SW480 (cell line): Measurements from ENCODE around the gene DPP7.

Experiments
- DNase-seq: peaks from one replicate; pipeline ENCODE4 v3.0.0-alpha.2; 2016; ENCODE audit warnings: low spot score

DPP7 gene

DNA sequence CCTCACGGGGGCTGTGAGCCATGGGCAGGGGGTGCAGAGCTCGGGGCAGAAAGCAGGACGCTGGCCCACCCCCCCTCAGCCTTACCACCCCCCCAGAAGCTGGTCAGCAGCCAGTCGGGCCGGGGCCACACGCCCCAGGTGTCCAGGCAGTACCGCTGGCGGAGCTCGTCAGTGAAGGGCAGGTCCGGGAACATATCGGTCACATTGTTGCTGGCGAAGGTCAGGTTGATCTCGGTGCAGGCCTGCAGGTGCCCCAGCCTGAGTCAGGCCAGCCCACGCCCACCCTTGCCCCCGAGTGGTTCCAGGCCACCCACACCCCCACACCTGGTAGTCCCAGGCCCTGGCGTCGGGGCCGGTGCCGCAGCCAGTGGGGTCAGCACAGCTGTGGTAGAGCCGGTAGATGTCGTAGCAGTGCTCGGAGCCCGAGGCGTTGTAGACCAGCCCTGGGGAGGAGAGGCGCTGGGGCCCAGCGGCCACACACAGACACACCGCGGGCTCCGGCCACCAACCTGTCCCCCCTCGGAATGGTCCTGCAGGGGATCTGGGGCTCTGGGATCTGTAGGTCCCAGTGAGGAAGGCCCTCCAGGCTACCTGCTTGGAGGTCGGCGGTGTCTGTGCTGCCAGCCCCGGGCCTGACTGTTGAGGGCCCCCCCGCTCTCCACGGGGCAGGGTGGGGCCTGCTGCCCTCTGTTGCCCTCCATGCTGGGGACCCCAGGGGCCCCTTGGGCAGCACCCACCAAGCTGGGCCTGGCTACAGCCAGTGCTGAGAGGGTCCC is 2.6 kb downstream of the DPP7 start:
- DNase-seq = no peak

DNA sequence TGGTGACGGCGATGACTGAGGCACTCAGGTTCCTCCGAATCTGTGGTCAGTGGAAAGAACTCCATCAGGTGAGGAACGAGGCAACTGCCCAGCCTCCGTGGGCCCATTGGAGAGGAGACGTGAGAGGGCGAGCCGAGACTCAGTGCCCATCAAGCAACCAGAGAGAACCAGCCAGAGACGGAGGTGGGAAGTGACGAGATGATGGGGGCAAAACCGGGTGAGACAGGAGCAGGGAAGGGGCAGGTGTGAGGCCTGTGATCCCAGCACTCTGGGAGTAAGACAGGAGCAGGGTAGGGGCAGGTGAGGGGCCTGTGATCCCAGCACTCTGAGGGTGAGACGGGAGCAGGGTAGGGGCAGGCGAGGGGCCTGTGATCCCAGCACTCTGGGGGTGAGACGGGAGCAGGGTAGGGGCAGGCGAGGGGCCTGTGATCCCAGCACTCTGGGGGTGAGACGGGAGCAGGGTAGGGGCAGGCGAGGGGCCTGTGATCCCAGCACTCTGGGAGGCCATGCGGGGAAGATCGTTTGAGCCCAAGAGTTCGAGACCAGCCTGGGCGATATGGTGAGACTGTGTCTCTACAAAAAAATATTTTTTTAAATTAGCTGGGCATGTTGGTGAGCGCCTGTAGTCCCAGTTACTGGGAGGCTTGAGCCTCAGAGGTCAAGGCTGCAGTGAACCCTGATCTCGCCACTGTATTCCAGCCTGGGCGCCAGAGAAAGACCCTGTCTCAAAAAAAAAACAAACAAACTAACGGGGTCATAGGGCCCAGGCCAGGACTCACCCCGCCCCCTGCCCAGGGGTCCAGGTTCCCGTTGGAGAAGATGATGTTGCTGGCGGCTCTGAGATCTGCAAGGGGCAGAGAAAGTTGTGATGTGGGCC is 3.4 kb downstream of the DPP7 start:
- no peak for DNase-seq

DNA sequence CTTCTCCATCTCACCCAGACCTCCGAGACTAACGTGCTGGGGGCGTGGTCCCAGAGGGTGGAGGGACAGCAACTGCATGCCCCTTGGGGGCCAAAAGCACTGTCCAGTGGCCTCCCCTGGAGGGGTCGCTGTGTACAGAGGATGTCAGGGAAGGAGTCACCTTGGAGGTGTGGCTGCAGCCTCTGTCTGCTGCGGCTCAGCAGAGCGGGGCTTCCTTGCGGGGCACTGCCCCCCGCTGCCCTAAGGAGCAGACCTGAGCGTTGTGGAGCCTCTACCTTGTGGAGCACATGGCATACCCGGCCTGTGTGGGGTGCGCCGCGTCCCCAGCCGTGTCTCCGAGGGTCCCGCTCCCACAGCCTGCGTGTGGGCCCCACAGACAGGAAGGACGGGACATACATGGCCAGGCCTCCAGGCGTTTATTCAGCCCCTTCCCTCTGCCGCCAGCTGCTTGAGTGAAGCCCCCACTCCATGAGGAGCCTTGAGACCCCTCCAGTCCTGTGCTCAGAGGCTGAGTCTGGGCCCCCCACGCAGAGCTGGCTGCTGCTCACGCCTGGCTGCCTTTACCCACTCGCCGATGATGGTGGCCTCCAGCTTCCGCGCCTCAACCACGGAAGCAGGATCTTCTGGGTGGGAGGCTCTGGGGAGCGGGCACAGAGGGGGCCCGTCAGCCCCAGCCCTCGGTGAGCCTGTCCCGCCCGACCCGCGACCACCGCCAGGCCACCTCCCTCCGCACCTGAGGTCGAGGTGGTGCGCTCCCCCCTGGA is 4.2 kb downstream of the DPP7 start:
- no peak for DNase-seq

DNA sequence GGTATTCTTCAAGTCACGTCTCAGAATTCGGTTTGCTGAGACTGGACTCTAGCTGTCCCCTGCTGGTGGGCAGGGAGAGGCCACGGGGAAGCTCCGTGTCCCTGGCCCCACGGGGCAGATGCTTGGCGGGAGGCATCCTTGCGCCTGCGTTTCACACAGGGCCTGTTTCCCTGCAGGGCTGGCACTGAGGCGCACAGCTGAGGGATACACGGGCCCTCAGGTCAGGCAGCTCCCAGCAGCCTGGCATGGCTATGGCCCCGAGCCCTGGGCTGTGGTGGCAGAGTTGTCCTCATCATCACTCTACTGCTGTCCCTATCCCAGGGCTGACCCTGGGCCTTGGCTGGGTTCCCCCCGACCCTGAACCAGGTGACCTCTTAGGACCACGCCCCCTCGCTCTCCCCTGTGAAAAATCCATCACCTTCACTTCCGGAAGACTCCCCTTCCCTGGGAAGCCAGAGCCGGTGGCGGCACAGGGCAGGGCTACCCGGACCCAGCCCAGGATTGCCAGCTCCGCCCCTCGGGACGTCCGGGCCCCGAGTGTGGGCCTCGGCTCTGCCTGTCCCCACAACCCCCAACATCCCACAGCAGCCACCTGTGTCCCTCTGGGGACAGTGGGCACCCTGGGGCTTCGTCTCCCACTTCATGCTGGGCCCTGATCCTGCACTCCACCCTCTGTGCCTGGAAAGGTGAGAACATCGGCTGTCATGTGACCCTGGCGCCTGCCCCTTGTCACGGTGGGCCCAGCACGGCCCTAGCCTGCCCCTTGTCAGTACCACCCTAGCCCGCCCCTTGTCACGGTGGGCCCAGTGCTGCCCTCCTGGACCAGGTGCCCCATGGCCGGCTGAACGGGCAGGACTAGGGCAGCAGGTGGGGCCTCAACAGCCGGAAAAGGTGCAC is 5.0 kb downstream of the DPP7 start:
- DNase-seq = no peak

- DNase-seq = no peak
Measured at GRCh38 chr9:137108608-137109249, 5.8 kb downstream of the DPP7 start.

DNA sequence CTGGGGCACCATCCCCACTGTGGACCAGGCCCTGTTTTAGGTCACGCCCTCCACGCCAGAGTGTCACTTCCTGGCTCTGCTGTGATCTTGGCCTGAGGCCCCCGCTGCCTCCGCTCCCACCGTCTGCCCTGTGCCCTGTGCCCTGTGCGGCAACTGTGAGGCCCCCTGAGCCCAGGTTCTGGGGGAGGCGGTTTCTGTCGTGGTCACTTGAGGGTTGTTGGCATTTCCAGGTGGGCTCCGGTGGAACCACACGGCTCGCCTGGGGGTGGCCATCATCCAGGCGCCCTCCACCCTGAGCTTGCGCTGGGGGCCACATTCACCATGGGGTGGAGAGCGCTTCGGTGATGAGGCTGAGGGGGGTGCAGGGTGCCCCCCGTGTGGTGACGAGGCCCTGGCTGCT is 6.6 kb downstream of the DPP7 start:
- DNase-seq = no peak

- DNase-seq = no peak
Measured at GRCh38 chr9:137107312-137107921, 7.1 kb downstream of the DPP7 start.

DNA sequence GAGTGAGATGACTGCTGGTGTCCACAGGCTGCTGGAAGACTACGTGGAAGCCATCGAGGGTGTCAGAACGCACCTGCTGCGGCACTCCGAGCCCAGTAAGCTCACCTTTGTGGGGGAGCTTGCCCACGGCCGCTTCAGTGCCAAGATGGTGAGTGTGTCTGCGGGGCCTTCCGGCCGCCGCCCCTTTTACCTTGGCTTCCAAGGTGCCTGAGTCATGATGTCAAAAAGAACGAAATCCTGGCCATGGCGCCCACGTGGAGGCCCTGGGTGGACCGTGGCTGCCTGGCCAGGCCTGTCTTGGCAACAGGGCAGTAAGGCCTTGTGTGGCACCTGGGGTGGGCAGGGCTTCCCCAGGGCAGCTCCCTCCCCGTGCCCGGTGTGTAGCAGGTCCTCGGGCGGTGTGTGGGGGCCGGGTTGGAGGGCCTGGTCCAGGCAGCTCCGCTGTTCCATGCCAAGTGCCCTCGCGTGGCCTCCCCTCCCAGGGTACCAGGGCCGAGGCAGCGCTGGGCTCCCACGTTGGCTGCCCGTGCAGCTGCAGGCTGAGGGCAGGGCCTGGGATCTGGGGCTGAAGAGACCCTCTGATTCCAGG is 7.8 kb downstream of the DPP7 start:
- no peak for DNase-seq

GRCh38 chr9:137105814-137106661 is 8.5 kb downstream of the DPP7 start:
- no peak for DNase-seq

DNA sequence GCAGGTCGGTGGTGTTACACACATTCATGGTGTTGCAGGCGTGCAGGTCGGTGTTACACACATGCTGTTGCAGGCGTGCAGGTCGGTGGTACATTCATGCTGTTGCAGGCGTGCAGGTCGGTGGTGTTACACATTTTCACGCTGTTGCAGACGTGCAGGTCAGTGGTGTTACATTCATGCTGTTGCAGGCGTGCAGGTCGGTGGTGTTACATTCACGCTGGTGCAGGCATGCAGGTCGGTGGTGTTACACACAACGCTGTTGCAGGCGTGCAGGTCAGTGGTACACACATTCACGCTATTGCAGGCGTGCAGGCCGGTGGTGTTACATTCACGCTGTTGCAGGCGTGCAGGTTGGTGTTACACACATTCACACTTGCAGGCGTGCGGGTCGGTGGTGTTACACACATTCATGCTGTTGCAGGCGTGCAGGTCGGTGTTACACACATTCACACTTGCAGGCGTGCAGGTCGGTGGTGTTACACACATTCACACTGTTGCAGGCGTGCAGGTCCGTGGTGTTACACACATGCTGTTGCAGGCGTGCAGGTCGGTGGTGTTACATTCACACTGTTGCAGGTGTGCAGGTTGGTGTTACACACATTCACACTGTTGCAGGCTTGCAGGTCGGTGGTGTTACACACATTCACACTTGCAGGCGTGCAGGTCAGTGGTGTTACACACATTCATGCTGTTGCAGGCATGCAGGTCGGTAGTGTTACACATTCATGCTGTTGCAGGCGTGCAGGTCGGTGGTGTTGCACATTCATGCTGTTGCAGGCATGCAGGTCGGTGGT is 11.1 kb downstream of the DPP7 start:
- no peak for DNase-seq

- no peak for DNase-seq
Measured at GRCh38 chr9:137099231-137099630, 15.3 kb downstream of the DPP7 start.

- DNase-seq = no peak
Measured at GRCh38 chr9:137097761-137098462, 16.6 kb downstream of the DPP7 start.

GRCh38 chr9:137096785-137097546 is 17.6 kb downstream of the DPP7 start:
- DNase-seq = no peak

DNA sequence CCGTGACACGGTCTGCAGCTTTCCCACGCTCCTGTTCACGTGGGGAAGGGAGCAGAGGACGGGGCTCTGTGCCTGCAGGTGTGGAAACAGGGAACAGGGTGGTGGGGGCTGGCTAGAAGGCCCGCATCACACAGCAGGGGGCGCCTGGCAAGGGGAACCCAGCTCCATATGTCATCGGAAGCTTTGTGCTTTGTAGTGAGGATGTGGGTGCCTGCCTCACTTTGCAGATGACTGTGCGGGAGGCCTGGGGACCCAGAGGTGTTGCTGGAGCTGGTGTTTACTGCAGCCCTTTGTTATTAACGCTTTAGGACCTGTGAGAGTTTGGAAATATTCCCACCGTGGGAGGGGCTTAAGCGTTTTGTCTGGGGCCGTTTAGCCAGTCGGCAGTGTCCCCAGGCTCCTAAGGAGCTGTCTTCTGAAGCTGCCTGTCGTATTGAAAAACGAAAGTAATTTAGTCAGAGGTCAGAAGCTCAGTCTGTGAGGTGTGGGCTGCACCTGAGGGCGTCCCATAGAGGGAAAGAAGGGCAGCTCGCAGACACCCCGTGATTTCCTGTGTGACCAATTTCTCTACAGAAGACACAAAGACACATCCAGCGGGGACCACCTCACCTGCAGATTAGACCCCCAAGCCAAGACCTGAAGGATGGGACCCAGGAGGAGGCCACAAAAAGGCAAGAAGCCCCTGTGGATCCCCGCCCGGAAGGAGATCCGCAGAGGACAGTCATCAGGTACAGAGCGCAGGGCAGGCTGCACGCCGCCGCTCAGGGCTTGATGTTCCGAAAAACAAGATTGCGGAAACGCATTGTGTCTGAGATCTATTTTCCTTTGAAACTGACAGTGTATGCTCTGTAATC is 18.6 kb downstream of the DPP7 start:
- no peak for DNase-seq

DNA sequence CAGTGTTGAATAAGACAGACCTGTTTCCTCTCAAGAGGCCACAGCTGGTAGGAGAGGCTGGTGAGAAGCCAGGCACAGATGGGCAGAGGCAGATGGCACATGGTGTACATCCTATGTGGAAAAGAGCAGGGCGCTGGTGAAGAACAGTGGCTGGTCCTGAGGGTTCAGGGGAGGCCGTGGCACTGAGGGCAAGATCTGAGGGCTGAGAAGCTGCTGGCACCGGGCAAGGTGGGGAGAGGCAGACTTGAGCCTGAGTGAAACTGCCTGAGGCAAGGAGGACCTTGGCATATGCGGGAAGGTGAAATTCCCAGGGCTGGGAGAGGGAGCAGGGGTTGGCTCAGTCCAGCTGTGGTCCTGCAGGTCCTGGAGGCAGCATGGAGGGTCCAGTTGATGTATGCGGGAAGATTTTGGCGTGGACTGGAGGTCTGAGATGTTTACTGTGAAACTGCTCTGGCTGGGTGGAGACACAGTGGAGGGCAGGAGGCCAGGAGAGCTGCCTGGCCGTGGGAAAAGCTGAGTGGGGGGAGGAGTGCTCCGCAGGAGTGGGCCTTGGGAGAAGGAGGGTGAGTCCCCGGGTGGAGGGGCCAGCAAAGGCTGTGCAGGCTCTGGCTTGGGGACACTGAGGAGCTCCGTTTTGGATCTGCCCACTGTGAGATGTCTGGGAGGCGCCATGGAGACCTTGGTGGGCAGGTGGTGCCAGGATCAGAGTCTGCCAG is 25.1 kb downstream of the DPP7 start:
- no peak for DNase-seq
